Activated CD4-positive, alpha-beta T cell treated with anti-CD3 and anti-CD28 coated beads for 48 hours (primary cell): ENCODE measurements around the gene KNCN.

ENCODE experiments used
- DNase-seq: peaks from one replicate; pipeline ENCODE4 v3.0.0-alpha.2; 2020

Gene KNCN

DNA sequence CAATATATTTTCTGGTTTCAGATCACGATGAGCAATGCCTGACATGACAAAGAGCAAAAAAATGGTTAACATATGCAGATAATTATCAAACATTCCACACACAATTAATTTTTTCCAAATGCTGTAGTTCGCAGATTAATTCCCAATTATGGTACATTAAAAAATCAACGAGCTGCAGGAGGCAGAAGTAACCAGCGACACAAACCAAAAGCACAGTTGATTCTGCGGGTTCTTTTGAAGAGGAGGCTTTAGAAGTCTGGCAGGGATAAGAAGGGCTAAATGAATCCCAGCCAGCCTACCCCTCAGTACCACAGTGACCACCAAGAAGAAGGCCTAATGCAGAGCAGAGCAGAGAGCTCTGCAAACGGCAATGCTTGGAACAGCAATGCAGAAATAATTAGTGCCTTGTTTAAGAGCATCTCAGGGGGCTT, 17.0 kb upstream of the KNCN start:
- no peak for DNase-seq

DNA sequence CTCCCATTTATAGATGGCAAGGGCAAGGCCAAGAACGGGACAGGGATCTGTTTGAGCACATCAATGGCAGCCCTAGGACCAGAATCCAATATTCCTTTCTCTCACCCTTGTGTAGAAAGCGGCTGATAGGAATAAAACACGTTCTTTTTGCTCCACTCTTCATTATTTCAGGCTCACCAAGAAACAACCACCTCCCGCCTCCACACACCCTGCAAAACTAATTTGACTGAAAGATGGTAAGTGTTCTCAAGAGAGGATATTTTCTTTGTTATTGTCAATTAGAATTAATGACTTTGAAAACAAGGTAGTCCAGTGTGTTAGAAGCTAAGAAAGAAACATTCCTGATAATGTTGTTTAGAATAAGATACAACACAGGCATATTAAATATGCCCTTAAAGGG, 11.9 kb upstream of the KNCN start:
- DNase-seq = no peak

DNA sequence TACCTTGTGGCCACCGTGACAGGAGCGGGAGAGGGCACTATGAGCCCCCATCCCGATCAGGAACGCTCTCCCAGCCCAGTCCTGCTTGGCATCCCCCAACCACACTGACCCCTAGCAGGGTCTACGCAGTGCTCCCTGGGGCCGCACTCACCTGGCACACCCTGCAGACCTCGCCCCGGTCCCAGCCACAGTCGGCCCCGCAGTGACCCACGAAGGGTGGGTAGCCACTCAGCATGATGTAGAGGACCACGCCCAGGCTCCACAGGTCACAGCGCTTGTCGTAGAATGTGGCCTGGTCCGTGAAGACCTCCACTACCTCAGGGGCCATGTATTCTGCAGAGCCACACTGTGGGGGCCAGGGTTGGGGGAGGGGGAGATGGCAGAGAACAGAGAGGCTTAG, 11.1 kb upstream of the KNCN start:
- no peak for DNase-seq

DNA sequence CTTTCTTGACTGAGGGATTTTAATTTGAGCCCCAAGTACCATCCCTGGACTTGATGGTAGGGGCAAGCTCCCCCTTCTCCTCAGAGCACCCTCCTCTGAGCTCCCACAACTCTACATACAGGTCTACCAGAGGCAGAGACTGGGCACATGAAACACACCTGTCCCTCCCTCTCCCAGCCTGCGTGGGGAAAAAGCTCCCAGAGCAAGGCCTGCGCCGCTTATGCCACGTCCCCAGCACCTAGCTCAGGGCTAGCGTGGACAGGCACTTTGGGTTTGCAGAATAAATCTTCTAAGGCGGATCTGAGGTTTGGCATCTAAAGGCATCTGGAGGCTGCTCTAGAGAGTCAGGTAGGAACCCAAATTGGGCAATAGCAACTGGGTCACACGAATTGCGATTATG, 7.5 kb upstream of the KNCN start:
- no peak for DNase-seq

DNA sequence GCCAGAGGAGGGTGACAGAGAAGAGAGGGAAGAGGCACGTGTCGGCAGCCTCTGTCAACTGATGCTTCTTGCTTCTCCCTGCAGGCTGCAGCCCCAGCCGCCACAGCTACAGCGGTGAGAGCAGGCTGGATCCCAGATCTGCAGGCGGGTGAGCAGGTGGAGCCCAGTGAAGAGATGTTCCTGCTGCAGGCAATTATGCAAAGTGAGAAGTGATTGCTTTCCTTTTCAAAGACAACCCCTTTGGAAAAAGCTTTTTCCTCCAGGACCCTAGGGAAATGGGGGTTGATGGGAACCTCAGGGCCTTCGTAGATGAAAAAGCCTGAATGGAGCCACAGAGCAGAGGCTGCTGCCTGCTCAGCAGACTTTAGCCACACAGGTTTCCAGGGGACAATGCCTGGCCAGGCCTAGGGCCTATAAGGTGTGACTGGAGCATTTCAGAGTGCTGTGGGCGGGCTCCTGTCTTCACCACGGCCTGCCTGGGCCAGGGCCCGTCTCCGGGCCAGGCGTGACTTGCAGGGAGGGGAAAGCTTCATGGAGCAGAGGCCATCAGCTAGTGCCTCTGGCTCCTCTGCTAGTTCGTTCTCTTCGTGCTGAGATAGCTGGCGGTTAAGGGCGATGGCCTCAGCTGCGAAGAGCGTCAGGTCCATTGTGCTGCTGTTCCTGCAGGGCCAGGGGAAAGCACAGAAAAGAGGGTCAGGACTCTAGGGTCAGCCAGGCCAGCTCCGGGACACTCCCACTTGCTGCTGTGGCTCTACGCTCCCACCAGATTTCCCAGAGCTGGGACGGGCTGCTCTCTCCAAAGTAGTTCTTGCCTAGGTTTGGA, 6.9 kb upstream of the KNCN start:
- no peak for DNase-seq

DNA sequence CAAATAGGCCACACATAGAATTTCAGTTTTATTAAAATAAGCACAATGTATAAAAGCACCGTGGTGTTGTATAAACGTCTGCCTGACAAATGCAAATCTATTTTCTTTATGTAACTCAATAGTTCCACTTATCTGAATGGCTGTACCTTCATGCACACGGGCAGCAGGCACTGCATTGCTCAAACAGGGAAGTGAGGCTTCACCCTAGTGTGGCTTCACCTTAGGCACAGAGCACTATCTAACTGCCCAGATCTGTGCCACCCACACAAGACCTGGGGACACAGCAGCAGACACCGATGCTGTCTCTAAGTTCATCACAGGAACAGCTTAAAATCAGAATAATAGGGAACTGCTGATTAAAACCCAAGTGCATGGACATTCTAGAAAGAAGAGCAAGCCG, 6.0 kb upstream of the KNCN start:
- no peak for DNase-seq

DNA sequence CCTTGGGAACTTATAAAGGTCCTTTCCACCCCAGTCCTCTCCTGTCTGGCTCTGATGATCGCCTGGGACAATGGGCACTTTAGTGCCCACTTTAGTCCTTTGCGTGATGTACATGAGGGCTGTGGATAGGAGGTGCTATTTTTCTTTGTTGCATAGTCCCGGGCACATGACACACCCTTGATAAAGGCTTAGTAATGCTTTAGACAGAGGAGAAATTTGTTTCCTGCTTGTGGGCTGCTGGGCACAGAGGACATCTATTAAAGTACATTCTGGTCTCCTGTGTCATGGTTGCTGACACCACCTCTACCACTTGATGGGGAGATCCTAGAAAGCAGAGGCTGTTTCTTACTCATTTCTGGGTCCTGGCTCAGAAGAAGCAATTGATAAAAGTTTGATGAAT, 5.4 kb upstream of the KNCN start:
- DNase-seq = no peak

DNA sequence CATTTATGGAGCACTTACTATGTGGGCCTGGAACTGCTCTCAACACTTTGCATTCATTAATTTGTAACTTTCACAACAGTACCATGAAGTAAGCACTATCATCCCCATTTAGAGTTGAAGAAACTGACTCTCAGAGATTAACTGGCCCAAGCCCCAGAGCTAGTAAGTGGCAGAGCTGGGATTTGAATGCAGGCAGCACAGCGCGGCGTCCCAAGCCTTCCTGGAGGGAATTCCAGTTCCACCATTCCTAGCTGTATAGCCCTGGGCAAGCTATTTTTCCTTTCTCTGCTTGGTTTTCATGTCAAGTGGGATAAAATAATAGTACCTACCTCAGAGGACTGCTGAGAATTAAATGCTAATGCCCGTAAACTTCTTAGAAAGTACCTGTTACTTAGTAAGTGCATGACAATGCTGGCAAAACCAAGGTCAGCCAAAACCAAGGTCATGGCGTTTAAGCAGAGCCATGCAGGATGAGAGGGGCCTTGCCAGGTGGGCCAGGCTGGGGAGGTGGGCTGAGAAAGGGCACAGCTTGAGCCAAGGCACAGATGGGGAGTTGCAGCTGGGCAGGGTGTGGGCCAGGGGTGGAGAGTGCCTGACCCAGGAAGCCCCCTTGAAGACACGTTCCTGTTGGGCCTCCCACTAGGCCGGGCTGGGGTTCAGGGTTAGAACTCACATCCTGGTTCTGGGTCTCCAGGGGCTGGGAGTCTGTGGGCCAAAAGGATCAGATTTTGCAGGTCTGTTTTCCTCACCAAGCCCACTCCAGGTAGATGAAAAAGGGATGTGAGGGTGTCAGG, 4.6 kb upstream of the KNCN start:
- DNase-seq = no peak

DNA sequence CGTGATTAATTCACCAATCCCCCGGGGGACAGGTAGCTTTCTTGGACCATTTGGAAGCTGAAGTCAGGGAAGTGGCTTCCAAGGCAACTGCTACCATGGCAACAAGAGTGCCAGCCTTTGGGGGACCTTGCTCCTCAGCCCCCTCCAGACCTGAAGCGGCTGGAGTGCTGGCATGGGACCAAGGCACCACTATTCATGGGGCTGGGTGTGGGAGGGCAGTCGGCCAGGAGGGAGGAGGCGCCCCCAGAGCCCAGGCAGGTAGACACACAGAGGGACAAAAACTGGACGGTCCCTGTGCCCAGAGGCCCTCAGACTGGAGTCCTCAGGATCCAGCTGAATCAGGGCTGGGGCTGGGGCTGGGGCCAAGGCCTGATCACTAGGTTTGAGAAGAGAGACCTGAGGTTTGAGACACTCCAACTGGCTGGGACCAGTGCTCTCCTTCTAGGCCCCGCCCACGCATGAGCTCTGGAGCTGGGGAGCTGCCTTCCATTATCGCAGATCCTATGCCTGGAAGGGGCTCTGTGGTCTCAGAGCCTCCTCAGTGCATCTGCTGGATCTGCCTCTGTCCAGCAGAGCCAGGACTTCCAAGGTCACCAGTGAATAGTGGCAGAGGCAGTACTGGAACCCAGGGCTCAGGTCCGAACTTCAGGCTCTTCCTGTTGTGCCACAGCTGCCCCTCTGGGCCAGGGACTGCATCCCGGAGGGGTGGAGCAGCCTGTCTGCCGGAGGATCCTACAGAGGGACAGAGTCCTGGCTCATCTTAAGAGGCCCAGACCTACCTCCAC, 3.3 kb upstream of the KNCN start:
- no peak for DNase-seq

DNA sequence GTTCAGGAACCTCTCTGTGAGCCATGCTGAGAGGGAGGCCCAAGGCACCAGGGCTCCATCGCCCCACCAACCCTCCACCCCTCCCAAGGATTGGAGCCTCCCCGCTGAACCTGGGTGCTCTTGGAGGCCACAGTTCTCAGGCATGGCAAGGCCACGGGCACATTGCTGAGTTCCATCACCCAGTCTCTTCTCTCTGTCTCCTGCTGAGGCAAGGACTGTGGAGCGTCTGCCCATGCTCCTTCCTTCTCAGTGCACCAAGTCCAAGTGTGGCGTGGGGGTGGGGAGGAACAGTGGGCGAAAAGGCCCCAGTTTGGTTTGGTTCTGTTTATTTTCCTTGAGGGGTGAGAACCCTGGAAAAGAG, 2.8 kb upstream of the KNCN start:
- no peak for DNase-seq

DNA sequence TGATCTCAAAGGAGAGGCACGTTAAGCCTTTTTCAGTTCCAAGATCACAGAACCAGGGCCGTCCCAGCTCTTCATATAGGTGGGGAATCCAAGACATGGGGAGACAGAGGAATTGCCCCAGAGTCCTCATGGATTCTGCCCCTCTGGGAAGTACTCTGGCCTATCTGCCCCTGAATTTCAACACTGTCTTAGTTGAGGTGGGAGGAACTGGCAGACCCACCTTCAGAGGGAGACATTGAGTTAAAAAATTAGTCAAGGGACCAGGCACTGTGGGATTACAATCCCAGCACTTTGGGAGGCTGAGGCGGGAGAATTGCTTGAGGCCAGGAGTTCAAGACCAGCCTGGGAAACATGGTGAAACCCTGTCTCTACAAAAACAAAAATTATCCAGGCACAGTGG, 2.1 kb upstream of the KNCN start:
- no peak for DNase-seq

DNA sequence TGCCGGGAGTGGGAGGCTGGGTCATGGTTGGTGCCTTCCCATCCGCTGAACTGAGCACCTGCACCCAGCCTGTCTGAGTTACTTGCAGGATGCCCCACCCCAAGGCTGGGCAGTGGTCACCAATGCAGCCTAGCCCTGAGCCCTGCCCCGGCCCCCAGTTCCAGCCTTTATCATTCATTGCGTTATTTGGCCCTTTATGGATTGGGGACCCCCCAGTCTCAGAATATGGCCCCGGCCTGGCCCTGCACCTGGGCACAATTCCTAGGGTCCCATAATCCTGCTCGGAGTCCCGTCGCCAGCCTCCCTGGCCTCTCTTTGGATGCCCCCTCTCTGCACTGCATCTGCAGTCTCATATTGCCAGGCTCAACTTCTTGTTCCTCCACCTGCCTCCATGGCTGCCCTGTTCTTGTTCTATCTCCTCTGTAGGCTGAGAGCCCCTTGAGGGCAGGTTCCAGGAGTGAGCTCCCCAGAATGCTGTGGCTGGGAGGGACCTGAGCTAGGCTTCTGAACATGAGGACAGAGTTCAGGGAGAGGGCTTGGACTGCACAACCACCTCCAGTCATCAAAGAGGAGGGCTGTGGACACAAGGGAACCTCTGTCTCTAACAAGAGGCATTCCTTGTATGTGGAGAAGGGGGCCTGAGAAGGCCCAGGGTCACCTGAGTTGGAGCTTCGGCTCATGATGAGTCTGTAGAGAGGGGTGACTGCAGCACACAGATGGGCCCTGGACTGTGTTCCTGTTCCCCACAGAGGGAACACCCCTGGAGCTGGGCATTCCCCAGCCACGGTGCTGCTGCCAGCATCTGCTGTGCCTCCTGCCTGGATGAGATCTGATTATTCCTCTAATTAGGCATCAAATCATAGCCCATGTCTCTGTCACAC, 1.1 kb upstream of the KNCN start:
- no peak for DNase-seq

DNA sequence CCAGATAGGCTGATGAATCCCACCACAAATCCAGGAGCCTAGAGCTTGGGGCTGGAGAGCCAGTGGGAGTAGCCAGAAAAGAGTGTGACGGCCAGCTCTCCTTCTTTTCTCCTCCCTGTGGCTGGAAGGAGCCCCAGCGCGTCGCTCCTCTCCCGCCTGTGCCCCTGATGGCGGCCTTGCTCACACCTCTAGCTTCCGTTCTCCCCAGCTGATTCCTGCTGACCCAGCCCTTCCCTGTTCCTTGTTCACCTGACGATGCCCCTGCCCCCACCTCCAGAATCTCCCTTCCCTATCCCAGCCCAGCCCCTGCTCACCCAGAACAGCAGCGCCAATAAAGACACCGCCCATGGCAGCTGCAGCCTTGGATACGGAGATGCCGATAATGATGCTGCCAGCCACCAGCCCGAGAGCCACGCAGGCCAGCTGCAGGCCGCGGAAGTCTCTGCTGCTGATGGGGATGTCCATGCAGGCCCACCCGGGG, 656 bp downstream of the KNCN start:
- DNase-seq = no peak

DNA sequence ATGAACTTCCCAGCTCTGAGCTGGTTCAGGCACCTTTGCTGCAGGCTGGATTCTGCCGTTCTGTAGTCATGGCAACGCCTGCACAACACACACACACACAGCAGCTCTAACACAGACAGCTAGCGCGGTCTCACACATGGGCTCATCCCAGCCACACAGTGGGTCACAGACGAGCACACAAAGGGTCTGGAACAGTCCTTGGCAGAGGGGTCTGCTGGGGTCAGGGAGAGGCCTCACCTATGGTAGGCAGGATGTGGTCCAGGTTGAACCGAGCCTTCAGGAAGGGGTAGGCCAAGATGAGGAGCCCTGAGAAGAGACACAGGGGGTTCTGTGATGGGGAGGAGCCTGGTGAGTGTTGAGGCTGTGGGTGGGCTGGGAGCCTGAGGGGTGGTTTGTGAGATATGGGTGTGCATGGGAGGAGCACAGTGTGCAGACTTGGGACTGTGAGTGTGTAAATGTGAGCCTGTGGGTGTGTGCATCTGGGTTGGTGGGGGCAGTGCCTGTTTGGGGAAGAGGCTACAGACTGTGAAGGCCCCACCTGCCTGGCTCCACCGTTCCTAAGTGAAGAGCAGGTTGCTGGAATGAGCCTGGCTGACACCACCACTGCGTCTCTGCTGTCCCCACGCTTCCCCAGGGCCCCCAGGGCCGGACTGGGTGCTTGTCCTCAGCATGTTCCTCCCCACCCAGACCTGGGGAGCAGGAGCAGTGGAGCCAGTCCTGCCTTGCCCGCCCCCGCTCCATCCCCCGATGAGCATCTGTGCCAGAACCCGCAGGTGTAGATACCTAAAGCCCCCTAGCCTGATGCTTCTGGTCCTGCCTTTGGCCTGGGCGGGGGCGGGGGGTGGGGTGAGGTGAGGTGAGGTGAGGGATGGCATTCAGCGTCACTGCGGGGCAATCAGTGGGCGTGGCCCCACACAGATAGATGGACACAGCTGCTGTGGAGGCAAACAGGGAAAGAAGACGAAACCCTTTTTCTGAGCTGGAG, 1.5 kb downstream of the KNCN start:
- no peak for DNase-seq

DNA sequence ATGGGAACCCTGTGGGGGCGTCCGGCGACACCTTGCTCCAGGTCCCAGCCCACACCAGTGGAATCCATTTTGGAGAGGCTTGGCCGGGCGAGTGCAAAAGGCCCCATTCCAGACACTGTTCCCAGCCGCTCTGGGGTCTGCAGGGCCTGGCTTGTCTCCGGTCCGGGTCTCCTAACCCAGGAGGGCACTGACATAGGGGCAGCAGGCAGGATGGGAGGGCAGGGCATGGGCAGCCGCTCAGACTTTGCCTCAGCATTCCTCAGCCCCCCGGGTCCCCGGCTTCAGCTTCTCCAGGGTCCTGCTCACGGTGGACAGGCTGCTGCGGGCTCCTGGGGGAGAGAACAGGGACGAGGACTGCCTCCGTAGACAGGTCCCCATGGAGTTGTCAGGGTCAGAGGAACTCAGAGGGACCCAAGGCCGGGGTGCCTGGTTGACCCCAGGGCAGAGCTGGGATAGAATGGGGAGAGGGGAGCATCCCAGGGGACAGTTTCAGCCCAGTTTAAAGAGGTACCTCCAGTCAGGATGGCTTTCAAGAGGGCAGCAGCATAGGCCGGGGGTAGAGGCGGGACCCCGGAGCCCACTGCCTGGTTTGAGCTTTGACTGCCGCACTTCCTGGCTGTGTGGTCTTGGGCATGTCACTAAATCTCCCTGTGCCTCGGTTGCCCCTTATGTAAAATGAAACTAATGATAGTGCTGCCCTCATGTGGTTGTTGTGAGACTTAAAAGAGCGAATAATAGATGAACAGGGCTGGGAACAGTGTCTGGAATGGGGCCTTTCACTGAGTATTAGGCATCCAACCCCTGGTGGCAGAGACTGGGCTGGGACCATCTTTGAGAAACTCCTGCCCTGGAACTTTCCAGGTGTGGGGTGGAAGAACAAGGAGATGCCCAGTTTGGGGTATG, 3.7 kb downstream of the KNCN start:
- DNase-seq = no peak

DNA sequence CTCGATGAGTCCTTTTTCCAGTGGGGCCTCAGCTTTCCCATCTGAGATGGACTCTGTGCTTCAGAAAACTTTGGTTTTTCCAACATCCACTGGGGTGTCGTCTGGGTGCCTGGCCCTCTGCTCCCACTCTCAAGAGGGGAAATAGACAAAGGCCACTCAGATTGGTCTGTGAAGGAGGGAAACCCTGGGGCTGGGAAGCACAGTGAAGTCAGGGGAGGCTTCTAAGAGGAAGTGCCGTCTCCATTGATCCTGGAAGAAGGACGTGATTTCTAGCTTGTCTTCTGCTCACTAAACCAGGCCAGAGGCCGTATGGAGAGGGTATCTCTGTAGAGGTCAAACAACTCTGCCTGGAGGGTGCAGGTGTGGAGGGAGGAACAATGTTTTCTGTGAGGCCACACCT, 5.2 kb downstream of the KNCN start:
- no peak for DNase-seq

DNA sequence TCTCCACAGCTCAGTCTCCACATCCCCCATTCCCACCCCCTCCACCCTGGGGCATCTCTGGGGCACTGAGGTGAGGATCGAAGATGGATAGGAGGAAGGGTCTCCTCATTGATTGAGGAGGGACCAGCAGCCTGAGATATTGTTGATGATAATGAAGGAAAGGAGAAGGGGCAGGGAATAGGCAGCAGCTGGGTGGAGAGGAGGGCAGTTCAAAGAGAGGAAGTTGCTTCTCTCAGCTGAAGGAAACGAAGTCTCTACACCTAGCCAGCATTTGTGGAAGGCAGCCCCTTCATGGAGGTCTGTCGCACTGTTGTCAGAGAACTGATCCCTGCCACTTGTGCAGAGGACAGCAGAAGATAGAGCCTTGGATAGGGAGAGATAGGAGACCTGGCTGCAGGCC, 5.7 kb downstream of the KNCN start:
- DNase-seq = no peak

DNA sequence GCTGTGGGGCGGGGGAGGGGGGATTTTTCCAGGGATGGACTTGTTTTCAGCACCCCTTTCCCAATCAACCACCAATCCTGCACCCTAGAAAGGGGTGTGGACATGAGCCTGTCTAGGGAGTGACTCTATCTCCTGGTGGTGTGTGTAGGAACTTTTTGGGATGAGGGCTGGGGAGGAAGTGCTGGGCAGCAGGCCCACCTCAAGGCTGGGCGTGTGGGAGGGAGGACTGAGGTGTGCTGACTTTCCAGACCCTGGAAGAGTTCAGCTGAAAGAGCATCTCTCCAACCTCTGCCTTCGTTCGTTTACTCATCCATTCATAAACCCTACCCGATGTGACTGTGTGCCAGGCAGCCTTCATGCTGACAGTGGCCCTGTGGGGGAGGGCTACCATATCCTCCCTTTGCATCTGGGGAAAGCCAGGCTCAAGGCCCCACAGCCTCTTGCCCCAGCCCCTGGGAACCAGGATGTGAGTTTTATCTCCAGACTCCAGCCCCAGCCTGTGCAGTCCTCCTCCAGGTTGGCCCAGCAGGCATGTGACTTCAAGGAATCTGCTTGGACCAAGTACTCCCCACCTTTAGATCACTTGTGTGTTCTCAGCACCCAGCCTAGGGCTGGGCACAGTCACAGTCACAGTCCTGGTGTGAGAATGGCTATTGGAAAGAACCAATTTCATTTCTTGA, 6.7 kb downstream of the KNCN start:
- no peak for DNase-seq

DNA sequence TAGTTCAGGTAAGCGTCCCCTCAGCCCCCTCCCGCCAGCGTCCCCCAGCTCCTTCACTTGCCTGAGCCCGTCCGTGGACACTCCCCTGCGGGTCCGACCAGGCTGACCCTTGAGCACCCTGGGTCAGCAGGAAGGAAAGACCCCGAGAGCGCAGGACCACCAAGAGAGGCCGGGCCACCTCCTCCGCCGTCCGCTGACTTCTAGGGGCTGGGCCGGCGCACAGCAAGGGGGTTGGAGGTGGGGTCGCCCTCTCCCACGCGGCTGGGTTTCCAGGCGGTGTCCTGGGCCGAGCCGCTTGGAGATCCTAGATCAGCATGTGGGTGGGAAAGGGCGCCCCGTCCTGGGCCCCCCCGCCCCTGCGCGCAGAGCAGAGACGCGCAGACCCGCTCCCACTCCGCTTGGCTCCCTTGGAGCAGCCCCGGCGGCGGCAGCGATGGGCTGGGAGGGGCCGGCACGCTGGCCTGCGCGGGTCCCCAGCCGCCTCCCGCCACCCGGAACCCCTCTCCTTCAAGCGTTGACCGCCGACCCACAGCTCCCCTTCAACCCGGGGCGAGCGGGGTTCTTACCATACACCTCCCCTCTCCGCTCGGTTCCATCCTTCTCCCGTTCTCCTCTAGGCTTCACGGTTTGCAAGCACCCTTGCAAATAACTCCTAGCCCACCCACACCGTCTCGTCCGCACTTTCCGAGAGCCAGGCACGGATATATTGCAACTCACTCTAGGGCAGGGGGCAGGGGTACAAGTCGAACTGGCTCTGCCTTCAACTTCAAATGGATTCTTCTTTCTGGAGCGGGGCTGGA, 7.5 kb downstream of the KNCN start:
- DNase-seq = no peak
